HCT116 (cell line): ENCODE results near the gene MAEA. TPM values are rescaled to one million over a fixed set of nuclear protein-coding genes. Genes with fewer than 3 reads are reported as not detected.

Experiments
- ATAC-seq: fragments of 200-7000 bp; cut with Tn5 transposase; 2 replicates; pipeline ENCODE4 v1.9.1; 2020; ENCODE audit warnings: mild to moderate bottlenecking, moderate library complexity
- BruUV-seq: library from RNA; stranded (reverse); fragments of 400-500 nt; replicated peaks from 2 replicates; lab custom pipeline; 2021; lab: Mats Ljungman, UMichigan
- CTCF ChIA-PET: fragments of 300-600 bp; sonication (Branson Sonifier 250); formaldehyde crosslinking; loops from one replicate; lab custom pipeline; 2021; ENCODE audit warnings: antibody characterized with exemption; lab: Charles Lee
- POLR2A ChIA-PET: fragments of 300-600, 350-600 bp; sonication (Branson Sonifier 250); formaldehyde crosslinking; loops from one replicate; lab custom pipeline; 2021; ENCODE audit warnings: antibody characterized with exemption; lab: Charles Lee
- RAD21 ChIA-PET, 2 experiments: fragments of 300-600 bp; sonication (Branson Sonifier 250); formaldehyde crosslinking; loops; one replicate each; lab custom pipeline; 2023; ENCODE audit warnings: low total read pairs in 2 of 2; ENCODE audit not compliant: uncharacterized antibody in 2 of 2, unreplicated experiment in 2 of 2, low non-redundant PET in 1 of 2; lab: Charles Lee
- DNase-seq: peaks from one replicate; pipeline ENCODE4 v3.0.0-alpha.2; 2010; ENCODE audit warnings: low read depth, low spot score
- H2AFZ ChIP-seq: fragments of 200-600 bp; shearing (Covaris generic), sonication (generic); 2 replicates; pipeline ENCODE4 v1.6.1; 2017; ENCODE audit warnings: low read depth, mixed run types, mixed read lengths, antibody characterized with exemption, low read length; ENCODE audit not compliant: poor library complexity, severe bottlenecking
- H3K27ac ChIP-seq: 2 replicates; pipeline ENCODE4 v1.5.1; 2012; ENCODE audit warnings: low read depth, low read length
- H3K27me3 ChIP-seq: fragments of 200-600 bp; sonication (generic); 2 replicates; pipeline ENCODE4 v1.6.1; 2016; ENCODE audit warnings: mixed run types, low read length, mixed read lengths; ENCODE audit not compliant: insufficient read depth
- H3K36me3 ChIP-seq, 2 experiments: fragments of 200-500 bp in 1 of 2; fragments of 200-600 bp in 1 of 2; sonication (Bioruptor generic) in 1 of 2; sonication (generic) in 1 of 2; 2 replicates each; pipeline versions ENCODE4 v1.5.1 to v1.6.1; 2014 to 2016; ENCODE audit warnings: low read length in 2 of 2, inconsistent platforms in 1 of 2, mixed read lengths in 1 of 2, mixed run types in 1 of 2; ENCODE audit not compliant: insufficient read depth in 2 of 2, control insufficient read depth in 1 of 2
- H3K4me1 ChIP-seq, 2 experiments: fragments of 200-600 bp in 1 of 2; sonication (generic) in 1 of 2; 2 replicates each; pipeline versions ENCODE4 v1.5.1 to v1.6.1; 2012 to 2017; ENCODE audit warnings: low read length in 2 of 2, inconsistent platforms in 1 of 2, mild to moderate bottlenecking in 1 of 2, mixed read lengths in 1 of 2, mixed run types in 1 of 2, moderate library complexity in 1 of 2; ENCODE audit not compliant: insufficient read depth in 2 of 2, control insufficient read depth in 1 of 2
- H3K4me2 ChIP-seq: fragments of 200-600 bp; sonication (generic); 2 replicates; pipeline ENCODE4 v1.6.1; 2017; ENCODE audit warnings: mixed run types, low read length, mixed read lengths
- H3K4me3 ChIP-seq, 2 experiments: fragments of 200-600 bp in 1 of 2; sonication (generic) in 1 of 2; replicated peaks in 1 of 2; 2 replicates each; pipeline ENCODE4 v1.5.1; 2011 to 2016; ENCODE audit warnings: low read length in 2 of 2, control low read depth in 1 of 2, low read depth in 1 of 2, mild to moderate bottlenecking in 1 of 2, mixed read lengths in 1 of 2, mixed run types in 1 of 2
- H3K79me2 ChIP-seq: fragments of 200-600 bp; sonication (generic); 2 replicates; pipeline ENCODE4 v1.6.1; 2017; ENCODE audit warnings: mild to moderate bottlenecking, mixed run types, low read length, moderate library complexity, mixed read lengths; ENCODE audit not compliant: insufficient read depth
- H3K9ac ChIP-seq: fragments of 200-600 bp; sonication (generic); 2 replicates; pipeline ENCODE4 v1.6.1; 2016; ENCODE audit warnings: low read length, mixed read lengths
- H3K9me2 ChIP-seq: fragments of 200-600 bp; sonication (generic), shearing (Covaris generic); 2 replicates; pipeline ENCODE4 v1.6.1; 2017; ENCODE audit warnings: mixed run types, mild to moderate bottlenecking, moderate library complexity; ENCODE audit not compliant: insufficient read depth
- H3K9me3 ChIP-seq, 2 experiments: fragments of 200-500 bp in 1 of 2; fragments of 200-600 bp in 1 of 2; sonication (Bioruptor generic) in 1 of 2; sonication (generic) in 1 of 2; 2 replicates each; pipeline ENCODE4 v1.6.1; 2014 to 2017; ENCODE audit warnings: low read length in 2 of 2, mixed read lengths in 2 of 2, inconsistent platforms in 1 of 2, low read depth in 1 of 2, mild to moderate bottlenecking in 1 of 2, mixed run types in 1 of 2, moderate library complexity in 1 of 2; ENCODE audit not compliant: control insufficient read depth in 1 of 2, insufficient read depth in 1 of 2
- H4K20me1 ChIP-seq: fragments of 200-600 bp; sonication (generic), shearing (Covaris generic); 2 replicates; pipeline ENCODE4 v1.6.1; 2017; ENCODE audit warnings: mixed run types, mild to moderate bottlenecking, moderate library complexity; ENCODE audit not compliant: insufficient read depth
- CBX3 ChIP-seq: IDR thresholded peaks from 2 replicates; pipeline ENCODE4 v1.6.1; 2012; ENCODE audit warnings: low read depth
- POLR2AphosphoS5 ChIP-seq: IDR thresholded peaks from 2 replicates; pipeline ENCODE4 v1.6.1; 2011; ENCODE audit warnings: mild to moderate bottlenecking, low read depth, low read length, moderate library complexity
- TCF7L2 ChIP-seq: IDR thresholded peaks from 2 replicates; pipeline ENCODE4 v1.7.0; 2011; ENCODE audit warnings: borderline replicate concordance, inconsistent platforms; ENCODE audit not compliant: insufficient read depth, insufficient read length; ENCODE audit errors: extremely low read depth
- intact Hi-C: fragments of 100-400 bp; cut with micrococcal nuclease; formaldehyde crosslinking; loops from 2 replicates; pipeline ENCODE4 v1.10.0; 2022
- total RNA-seq: library from RNA; stranded (reverse); gene quantifications from one replicate; pipeline ENCODE4 v1.2.1, GENCODE V29; 2021; ENCODE audit not compliant: unreplicated experiment
- TF ChIP-seq, protein P1 (sequence below): IDR thresholded peaks from 2 replicates; pipeline ENCODE4 v1.6.1; 2012
- TF ChIP-seq, protein P2 (sequence below): IDR thresholded peaks from 2 replicates; pipeline ENCODE4 v1.6.1; 2011; ENCODE audit warnings: mild to moderate bottlenecking, low read length, moderate library complexity; ENCODE audit not compliant: insufficient replicate concordance; ENCODE audit errors: extremely low read depth

MAEA gene
- total RNA-seq, 1 experiment from 2014 or later, result 88.3 TPM

DNA sequence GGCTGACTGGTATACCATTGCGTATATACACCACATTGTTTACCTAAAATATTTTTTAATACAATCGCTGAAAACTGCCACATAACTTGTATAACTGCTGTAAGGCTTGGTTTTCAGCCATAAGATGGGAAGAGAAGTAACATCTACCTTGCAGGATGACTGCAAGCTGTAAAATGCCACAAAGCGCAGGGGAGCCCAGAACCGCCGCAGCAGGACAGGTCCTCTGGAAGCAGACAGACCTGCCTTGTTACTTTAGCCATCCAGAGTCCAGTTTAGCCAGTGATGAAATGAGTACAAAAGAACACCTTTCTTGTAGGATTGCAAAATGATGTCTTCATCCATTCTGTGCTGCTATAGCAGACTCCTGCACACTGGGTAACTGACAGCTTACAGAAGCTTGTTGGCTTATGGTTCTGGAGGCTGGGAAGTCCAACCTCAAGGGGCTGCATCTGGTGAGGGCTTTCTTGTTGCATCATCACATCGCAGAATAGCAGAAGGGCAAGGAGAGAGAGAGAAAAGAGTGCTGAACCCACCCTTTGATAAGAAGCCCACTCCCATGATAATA lies 36.7 kb upstream of the MAEA start:
- no peak overlapping the region for H3K4me3 ChIP-seq
- ATAC-seq (no peak), DNase-seq (no peak)
- ChIA-PET CTCF (no interaction called here), POLR2A (no interaction called here), RAD21 (no interaction called here)
- no peak overlapping the region for H3K27ac ChIP-seq
- 0 out of 4 replicates have a peak, but pooled peaks cover 0 to 5% of the 10 kb centered on the region in 2 experiments for H3K36me3 ChIP-seq
- peaks cover 7 to 11% of the 10 kb centered on the region in 2 experiments for H3K4me1 ChIP-seq
- H3K9me3 ChIP-seq, result peaks cover 3 to 5% of the 10 kb centered on the region in 2 experiments; a peak in 1 of 4 replicates
- no peak overlapping the region for H2AFZ ChIP-seq
- no peak for TF ChIP-seq TCF7L2
- no peak for TF ChIP-seq CBX3
- TF ChIP-seq, protein P1, sequence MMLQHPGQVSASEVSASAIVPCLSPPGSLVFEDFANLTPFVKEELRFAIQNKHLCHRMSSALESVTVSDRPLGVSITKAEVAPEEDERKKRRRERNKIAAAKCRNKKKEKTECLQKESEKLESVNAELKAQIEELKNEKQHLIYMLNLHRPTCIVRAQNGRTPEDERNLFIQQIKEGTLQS, result no peak
- H3K27me3 ChIP-seq, result no peaks in the 10 kb centered on the region
- no peak overlapping the region for H3K4me2 ChIP-seq
- intact Hi-C loops, result no loop called here
- H3K9ac ChIP-seq, result no peak overlapping the region
- H3K9me2 ChIP-seq, result no peaks in the 10 kb centered on the region
- peaks cover 10% of the 10 kb centered on the region; the same call in 1 of the 2 replicates for H3K79me2 ChIP-seq
- BruUV-seq, result no TSS peak
- no peaks in the 10 kb centered on the region for H4K20me1 ChIP-seq

DNA sequence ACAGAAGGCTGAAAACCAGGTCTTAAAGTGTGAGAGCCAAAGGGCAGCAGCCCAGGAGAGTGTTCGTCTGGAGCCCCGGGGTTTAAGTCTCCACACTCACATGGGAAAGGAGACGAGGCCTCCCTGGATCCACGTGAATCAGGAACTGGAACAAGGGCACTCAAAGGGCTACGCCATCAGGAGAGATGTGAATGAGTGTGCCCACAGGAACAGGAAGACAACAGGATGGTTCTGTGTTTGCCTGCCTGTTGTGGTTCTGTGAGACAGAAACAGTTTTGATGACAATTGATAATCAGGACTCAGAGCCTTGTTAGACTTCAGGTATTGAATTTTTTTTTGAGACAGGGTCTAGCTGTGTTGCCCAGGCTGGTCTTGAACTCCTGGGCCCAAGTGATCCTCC lies 35.9 kb upstream of the MAEA start:
- ATAC-seq (no peak), DNase-seq (no peak)
- Histone ChIP-seq H3K27ac (no peak overlapping the region), H3K36me3 (0 out of 4 replicates have a peak, but pooled peaks cover 0 to 5% of the 10 kb centered on the region in 2 experiments), H3K9me3 (peaks cover 3 to 5% of the 10 kb centered on the region in 2 experiments; a peak in 1 of 4 replicates), H2AFZ (no peak overlapping the region), H3K4me2 (no peak overlapping the region), H3K4me1 (peaks cover 7 to 11% of the 10 kb centered on the region in 2 experiments), H3K9me2 (no peaks in the 10 kb centered on the region), H4K20me1 (no peaks in the 10 kb centered on the region), H3K79me2 (peaks cover 9% of the 10 kb centered on the region; the same call in 1 of the 2 replicates), H3K27me3 (no peaks in the 10 kb centered on the region), H3K4me3 (no peak overlapping the region), H3K9ac (no peak overlapping the region)
- intact Hi-C loops, result no loop called here
- CTCF ChIA-PET, result no interaction called here
- TF ChIP-seq, protein P2, sequence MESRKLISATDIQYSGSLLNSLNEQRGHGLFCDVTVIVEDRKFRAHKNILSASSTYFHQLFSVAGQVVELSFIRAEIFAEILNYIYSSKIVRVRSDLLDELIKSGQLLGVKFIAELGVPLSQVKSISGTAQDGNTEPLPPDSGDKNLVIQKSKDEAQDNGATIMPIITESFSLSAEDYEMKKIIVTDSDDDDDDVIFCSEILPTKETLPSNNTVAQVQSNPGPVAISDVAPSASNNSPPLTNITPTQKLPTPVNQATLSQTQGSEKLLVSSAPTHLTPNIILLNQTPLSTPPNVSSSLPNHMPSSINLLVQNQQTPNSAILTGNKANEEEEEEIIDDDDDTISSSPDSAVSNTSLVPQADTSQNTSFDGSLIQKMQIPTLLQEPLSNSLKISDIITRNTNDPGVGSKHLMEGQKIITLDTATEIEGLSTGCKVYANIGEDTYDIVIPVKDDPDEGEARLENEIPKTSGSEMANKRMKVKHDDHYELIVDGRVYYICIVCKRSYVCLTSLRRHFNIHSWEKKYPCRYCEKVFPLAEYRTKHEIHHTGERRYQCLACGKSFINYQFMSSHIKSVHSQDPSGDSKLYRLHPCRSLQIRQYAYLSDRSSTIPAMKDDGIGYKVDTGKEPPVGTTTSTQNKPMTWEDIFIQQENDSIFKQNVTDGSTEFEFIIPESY, result no peak
- TF ChIP-seq, protein P1, result no peak
- TF ChIP-seq POLR2AphosphoS5, result no peak
- POLR2A ChIA-PET, result no interaction called here
- RAD21 ChIA-PET, result no interaction called here
- no TSS peak for BruUV-seq
